NCI-H1436 treated with DMSO at 0.1 percent for 48 hours (cell line): ENCODE results near the gene FCHSD1.

Experiments used
- DNase-seq: peaks from one replicate; lab custom pipeline; 2025; lab: John Stamatoyannopoulos, UW

Gene FCHSD1

GRCh38 chr5:141641634-141642267 lies 9.5 kb downstream of the FCHSD1 start:
- no peak for DNase-seq

DNA sequence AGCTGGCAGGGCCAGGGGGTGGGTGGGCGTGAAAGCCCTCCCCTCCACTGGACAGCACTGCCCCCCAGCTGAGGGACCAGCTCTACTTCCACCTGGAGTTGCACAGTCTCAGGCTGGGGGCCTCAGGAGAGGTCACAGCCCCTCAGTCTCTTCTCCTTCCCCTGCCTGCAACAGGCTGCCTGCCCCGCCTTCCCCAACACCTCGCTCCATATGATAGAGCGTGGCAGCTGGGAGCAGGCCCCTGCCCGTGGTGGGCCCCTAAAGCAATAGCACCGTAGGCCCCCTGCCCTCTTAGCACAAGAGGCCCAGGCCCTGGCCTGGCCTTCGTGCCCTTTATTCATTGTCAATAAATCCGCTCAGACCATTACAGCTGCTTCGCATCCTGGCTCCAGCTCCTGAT lies 10.5 kb downstream of the FCHSD1 start:
- no peak for DNase-seq

DNA sequence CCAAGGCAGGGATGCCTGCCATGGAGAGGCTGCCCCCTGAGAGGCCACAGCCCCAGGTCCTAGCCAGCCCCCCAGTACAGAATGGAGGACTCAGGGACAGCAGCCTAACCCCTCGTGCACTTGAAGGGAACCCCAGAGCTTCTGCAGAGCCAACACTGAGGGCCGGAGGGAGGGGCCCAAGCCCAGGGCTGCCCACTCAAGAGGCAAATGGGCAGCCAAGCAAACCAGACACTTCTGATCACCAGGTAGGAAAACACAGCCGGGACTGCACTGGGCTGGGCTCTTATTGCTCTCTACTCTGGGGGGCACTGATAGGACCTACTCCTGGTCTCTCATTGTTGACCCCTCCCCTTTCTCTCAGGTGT lies 11.2 kb downstream of the FCHSD1 start:
- DNase-seq = no peak

DNA sequence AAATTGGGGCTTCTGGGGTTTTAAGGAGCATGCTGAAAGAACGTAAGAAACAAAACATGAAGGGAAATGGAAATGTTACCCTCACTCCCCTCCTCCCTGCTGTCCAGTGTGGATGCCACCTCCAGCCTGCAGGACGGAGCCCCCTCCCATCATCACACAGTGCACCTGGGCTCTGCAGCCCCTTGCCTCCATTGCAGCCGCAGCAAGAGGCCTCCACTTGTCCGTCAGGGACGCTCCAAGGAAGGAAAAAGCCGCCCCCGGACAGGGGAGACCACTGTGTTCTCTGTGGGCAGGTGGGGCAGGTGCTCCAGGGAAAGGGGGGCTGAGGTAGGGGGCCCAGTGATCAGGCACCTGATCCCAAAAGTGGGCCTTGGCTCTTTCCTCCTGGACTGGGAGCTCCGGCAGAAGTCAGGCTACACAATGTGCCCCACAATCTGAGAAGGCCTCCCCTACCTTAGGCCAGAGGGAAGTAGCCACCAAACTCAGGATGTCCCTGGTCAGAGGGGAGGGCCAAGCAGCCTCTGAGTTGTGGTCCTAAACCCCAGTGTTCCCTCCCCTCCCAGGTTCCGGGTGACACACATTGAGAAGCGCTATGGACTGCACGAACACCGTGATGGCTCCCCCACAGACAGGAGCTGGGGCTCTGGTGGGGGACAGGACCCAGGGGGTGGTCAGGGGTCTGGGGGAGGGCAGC lies 11.7 kb downstream of the FCHSD1 start:
- no peak for DNase-seq

GRCh38 chr5:141638771-141639170 lies 12.4 kb downstream of the FCHSD1 start:
- DNase-seq = no peak

GRCh38 chr5:141637767-141638419 lies 13.3 kb downstream of the FCHSD1 start:
- DNase-seq = no peak

- DNase-seq = no peak
Measured at GRCh38 chr5:141637123-141637766, 14.0 kb downstream of the FCHSD1 start.

DNA sequence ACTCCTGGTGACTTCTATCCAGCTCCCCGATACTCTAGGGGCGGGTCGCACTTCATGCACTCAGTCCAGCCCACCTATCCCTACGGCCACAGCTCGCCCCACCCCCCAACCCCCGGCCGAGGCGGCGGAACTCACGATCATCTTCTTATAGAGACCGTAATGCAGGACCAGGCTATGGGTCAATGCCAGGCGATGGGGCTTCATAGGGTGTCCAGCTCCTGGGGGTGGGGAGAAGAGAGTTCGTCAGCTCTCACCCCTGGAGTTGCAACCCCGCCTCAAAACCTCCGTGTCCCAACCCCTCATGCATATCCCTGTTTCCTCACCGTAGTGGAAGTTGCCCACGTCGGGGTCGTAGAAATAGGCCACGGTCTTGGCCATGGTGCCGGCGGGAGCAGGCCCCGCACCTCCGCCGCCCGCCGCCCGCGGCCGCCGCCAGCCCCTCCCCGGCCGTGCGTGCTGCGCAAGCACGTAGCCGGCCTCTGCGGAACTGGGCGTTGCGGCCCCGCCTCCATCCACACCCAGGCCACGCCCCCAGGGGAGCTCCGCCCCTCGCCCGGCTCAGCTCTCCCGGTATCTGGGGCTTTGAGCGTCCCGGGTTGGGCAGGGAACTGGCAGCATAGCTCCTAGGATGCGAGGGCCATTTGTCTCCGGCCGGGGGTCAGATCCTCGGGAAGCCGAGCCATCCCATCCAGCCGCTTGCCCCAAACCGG lies 14.7 kb downstream of the FCHSD1 start, which contains the start of the genes HDAC3 and RELL2:
TSS of gene HDAC3 (minus strand) at position 437 of the 710 bp plus-strand sequence. CDS start at position 378, 59 bp downstream.
TSS of gene RELL2 (plus strand) at position 585 of the 710 bp plus-strand sequence. CDS start 1,229 bp downstream, outside the sequence.
- DNase-seq = peak; percentile 40

DNA sequence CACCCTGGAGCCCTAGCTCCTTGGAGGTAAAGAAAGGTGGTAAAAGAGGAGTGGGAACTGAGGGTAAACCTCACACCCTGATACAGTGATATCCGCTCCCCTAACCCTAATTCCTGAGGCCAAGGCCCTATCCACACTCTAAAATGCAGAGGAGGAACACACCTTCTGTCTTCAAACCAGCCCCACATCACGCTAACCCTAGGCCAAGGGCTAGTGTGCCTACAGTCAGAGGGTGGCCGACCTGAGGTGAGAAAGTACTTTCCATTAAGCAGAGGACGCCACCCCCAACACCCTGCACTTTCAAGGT lies 15.2 kb downstream of the FCHSD1 start:
- DNase-seq = no peak

GRCh38 chr5:141635646-141636045 lies 15.6 kb downstream of the FCHSD1 start:
- DNase-seq = no peak

- DNase-seq = no peak
Measured at GRCh38 chr5:141634720-141635119, 16.5 kb downstream of the FCHSD1 start.

DNA sequence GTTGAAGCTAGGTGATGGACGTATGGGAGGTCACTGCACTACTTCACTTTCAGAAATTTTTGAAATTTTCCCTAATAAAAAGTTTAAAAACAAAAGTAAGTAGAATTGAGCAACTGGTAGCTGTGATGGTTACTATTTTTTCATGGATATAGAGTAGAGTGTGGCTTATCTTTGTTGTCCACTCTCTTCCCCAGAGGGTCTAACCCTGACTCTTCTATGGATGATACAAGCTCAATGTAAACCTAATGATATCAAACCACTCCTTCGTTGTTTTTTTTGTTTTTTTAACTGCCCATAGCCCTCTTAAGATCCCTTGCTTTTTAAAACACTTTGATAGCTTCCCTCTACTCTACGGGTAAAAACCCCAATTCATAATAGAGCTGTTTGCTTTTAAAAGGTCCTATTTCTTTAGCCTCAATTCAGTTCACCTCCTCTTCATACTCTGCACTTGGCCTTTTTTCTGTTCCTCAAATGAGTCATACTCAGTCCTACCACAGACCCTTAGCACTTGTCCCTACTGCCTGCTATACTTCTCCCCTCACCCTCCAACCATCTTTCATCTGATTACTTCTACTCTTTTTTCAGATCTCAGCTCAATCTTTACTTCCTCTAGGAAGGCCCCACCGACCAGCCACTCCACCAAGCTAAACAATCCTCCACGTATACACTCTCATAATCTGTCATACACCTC lies 17.2 kb downstream of the FCHSD1 start:
- no peak for DNase-seq

DNA sequence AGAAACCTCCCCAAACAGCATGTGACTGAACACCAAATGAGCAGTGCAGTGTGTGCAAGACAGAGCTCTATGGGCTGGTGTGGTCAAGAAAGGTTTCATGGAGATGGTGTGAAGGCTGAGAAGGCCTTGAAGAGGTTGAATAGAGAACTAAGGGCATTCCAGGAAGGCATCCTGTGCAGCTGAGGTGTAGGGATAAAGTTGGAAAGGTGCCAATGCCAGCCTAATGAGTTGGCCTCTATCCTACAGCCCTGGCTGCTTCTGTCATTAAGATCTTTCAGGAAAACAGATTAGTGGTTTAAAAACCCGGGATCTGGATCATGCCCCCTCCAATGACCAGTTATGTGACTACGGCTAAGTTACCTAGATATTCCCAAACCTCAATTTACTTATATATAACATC lies 18.6 kb downstream of the FCHSD1 start:
- no peak for DNase-seq

- DNase-seq = no peak
Measured at GRCh38 chr5:141630570-141631140, 20.6 kb downstream of the FCHSD1 start.

GRCh38 chr5:141628175-141628788 lies 22.9 kb downstream of the FCHSD1 start:
- DNase-seq = no peak

DNA sequence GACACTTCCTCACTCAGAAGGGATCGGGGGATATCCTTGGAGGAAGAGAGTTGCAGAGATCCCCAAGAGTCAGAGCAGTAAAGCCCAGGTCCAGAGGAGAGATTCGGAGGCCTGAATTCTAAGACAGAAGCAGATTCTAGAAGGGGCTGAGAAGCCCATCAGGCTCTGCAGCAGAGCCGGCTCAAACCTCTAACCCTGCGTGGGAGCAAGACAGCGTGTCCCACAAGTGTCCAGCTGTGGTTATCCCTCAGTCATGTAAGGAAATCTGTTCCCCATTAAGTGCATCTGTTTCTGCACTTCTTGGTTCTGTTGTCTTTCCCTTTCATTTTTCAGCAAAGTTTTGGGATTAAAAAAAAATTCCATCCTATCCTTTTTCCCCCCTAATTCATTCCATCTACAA lies 27.6 kb downstream of the FCHSD1 start:
- no peak for DNase-seq

DNA sequence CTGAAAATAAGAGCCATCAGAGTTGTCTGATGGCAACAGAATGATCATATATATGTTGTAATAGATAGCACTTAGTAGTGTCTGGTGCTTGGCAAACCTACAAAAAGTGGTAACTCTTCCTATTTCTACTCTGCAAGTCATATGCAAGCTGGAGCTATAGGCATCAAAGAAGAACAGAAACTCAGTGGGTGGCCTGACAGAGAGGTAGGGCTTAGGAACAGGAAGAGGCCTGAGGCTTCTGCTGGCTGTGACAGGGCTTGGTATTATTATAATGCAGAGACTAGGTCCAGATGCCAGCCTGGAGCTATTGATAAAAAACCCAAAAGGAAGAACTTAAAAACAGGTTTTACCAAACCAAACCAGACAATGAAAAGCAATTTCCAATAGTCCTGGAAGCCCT lies 28.0 kb downstream of the FCHSD1 start:
- no peak for DNase-seq

DNA sequence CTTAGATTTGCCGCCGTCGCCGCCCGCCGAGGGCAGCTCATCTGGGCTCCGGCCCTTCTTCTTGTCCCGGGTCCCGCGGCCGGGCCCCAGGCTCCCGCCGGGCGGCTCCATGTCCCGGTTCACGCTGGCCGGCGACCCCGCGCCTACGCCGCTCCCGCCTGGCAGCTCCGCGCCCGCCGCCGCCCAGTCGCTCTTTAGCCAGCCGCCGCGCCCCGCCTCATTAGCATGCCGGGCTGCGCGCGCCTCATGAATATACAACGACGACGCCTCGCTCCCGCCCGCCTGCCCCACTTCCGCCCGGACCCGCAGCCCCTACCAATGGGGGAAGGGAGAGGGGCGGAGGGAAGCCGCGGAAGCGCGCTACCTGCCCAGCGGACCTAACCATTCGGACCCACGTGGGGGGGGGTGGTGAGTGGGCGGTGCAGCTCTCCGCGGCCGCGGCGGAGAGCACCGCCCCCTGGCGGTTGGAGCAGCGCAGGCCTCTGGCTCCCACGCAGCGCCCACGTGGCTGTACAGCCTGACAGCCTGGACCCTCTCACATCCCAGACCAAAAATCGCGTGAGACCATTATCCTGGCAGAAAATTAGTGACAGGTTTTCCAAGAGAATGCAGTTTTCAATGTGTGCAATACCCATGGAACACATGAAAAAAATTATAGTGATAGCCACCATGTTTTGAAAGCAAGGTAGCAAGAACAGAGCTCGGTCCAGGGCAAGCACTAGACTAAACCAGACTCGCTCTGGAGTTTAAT lies 32.2 kb downstream of the FCHSD1 start, which contains the start of gene DIAPH1:
TSS of gene DIAPH1 (minus strand) at position 197 of the 751 bp plus-strand sequence. CDS start at position 111, 86 bp downstream.
- DNase-seq = peak; percentile 79

DNA sequence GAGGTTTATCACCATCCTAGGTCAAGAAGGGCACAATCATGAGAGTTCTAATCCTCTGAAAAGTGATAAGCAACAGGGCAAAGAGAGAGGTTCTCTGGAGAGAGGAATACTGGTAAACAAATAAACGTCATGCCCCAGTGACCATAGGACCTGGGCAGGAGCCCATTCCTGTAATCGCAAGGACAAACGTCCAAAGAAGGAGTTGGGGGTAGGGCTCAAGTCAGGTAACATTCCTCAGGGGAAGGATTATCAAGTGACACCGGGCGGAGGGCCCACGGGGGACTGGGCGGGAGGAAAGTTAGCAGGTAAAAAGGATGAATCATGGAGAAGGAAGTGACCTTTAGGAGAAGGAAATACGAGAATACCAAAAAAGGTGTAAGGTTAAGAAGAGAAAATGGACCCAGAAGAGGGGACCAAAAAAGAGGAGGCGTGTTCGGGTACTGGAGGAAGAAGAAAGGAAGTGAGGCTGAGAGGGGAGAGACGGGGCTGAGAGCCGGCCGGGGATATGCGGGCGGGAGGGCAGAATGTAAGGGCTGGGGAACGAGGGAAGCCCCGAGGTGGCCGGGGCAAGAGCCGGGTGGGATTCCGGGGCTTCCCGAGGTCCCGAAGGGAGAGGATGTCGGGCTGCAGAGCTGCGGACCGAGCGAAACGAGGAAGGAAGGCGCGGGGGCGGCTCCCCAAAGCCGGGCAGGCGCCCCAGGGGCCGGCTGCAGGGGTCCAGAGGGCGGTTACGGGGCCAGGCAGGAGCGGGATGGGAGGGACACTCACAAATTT lies 33.0 kb downstream of the FCHSD1 start:
- peak; percentile 7 for DNase-seq
